Anterior cingulate cortex (tissue), 58 donors: ENCODE data around the gene P2RX5.
A peak's percentile ranks its signal among the peaks of the same experiment; 100 is the strongest.

Source experiments
- DNase-seq, 58 donors: peaks; one replicate each; lab custom pipeline; 2025; lab: John Stamatoyannopoulos, UW

P2RX5 gene

DNA sequence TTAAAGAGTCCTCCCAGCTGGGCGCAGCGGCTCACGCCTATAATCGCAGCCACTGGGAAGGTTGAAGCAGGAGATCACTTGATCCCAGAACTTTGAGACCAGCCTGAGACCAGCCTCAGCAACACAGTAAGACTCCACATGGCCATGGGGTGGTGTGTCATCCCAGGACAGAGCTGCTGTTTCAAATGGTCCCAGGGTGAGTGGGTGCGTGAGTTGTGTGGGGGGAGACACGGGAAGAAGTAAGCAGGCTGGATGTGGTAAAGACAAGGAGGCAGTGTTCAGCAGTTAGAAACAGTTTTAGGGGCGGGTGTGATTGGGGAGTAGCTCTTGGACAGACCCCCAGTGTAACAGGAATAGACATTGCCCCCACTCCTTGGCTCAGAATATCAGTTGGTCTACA is 63.7 kb downstream of the P2RX5 start:
- DNase-seq = no peak

DNA sequence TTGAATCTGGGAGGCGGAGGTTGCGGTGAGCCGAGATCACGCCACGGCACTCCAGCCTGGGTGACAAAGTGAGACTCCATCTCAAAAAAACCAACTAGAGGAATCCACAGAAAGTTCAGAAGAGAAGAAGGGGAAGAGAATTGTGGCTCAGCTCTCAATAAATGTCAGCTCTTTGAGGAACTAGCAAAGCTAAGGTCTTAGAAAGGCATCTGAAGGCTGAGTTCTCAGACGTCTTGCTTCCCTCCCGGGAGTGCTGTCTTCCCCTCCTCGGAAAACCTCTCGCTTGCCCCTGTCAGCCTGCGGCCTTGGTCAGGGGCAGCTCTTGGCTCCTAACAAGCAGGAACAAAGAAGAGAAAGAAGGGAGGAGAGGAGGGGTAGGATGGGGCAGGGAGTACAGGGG is 65.2 kb downstream of the P2RX5 start:
- DNase-seq = peak in 4 of 58 donors; percentile 1 to 15 (median 6)

DNA sequence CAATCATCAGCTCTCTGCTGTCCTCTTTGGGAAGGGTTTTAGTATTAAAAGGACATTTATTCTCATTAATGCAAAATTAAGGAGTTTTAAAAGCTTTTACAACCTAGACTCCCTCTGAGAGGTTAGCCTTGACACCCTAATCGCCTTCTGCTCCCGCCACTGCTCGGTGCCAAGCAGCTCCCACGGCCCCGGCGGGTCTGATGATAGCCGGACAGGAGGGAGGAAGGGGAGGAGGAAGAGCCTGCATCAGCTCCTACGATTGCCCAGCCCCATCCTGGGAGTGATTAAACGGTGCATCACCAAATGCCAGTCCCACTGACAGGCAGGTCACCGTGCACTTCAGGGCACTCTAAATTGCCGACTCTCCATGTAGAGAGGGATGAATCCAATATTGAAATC is 68.2 kb downstream of the P2RX5 start:
- no peak for DNase-seq

DNA sequence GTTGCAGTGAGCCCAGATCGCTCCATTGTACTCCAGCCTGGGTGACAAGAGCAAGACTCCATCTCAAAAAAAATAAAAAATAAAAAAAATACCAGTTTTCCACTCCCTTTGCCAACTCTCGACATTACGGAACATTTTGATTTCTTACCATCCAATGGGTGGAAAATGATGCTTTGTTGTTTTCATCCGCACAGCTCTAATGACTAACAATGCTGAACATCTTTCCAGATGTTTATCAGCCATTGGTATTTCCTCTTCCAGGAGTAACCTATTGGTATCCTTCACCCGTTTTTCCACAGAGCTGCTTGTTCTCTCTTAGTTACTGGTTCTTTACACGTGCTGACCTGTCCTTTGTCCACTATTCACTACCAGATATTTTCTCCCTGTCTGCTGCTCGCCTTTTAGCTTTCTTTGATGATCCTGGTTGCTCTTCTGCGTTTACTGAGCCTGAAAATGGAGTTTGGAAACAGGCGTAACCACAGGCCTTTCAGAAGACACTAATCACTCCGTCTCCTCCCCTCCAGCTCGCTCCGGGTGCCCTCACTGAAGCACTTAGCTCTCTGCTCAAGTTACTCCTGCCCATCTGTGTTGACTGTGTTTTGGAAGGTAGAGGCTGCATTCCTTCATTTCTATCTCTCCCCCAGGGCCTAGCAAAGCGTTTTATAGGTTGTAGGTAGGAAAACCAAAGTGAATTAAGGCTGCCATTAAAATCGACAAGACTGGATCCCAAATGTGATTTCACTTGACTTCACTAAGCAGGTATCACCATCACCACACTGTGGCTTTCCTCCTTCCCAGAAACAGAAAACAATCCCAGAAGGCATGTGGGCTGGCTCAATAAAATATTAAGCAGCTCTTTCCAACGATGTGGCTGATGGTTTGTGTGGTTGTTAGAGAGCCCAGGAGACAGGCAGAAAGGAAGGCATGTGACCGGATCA is 68.9 kb downstream of the P2RX5 start:
- DNase-seq = no peak
